Measurements from ENCODE around the gene GGA3. TPM values are rescaled to one million over a fixed set of nuclear protein-coding genes. Genes with fewer than 3 reads are reported as not detected.
"Not testable (repeated sequence)": the region's sequence is repeated elsewhere in the genome, so short reads cannot be mapped to it uniquely, and the experiment has no call there.

The GGA3 gene
- total RNA-seq, 6 experiments from 2014 or later: 12.4 to 18.9 (median 15.8) TPM

GRCh38 chr17:75260641-75261335 is 618 bp downstream of the GGA3 start:
- ATAC-seq (no peak), DNase-seq (no peak)
- Histone ChIP-seq H3K9me3 (no peaks in the 10 kb centered on the region), H3K27ac (peak overlapping the region; percentile 89 to 99 (median 96)), H3K4me1 (peaks cover 2 to 17% (median 4%) of the 10 kb centered on the region in 4 donors), H3K36me3 (peaks cover 0 to 18% (median 4%) of the 10 kb centered on the region in 4 donors), H3K4me3 (peak overlapping the region; percentile 89 to 100 (median 96)), H3K27me3 (no peaks in the 10 kb centered on the region)
- under 1% methylated on average over 17 of the region's 31 CpGs for WGBS (ENCODE audit: insufficient coverage, low coverage, low lambda C conversion rate, missing lambda C conversion rate)
- intact Hi-C loops (cut with DNase I): no loop called here
- TF ChIP-seq, protein P1, sequence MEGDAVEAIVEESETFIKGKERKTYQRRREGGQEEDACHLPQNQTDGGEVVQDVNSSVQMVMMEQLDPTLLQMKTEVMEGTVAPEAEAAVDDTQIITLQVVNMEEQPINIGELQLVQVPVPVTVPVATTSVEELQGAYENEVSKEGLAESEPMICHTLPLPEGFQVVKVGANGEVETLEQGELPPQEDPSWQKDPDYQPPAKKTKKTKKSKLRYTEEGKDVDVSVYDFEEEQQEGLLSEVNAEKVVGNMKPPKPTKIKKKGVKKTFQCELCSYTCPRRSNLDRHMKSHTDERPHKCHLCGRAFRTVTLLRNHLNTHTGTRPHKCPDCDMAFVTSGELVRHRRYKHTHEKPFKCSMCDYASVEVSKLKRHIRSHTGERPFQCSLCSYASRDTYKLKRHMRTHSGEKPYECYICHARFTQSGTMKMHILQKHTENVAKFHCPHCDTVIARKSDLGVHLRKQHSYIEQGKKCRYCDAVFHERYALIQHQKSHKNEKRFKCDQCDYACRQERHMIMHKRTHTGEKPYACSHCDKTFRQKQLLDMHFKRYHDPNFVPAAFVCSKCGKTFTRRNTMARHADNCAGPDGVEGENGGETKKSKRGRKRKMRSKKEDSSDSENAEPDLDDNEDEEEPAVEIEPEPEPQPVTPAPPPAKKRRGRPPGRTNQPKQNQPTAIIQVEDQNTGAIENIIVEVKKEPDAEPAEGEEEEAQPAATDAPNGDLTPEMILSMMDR (IDR thresholded peaks at IDR 0.05): no peak
- no peak for TF ChIP-seq POLR2A (IDR thresholded peaks at IDR 0.05)

GRCh38 chr17:75257228-75257627 is 4.2 kb downstream of the GGA3 start:
- ATAC-seq; DNase-seq; H3K4me3 ChIP-seq; intact Hi-C loops (cut with DNase I); H3K36me3 ChIP-seq; H3K27me3 ChIP-seq; H3K27ac ChIP-seq; H3K9me3 ChIP-seq: not testable (repeated sequence)
- 29% methylated on average over 2 of the region's 2 CpGs for WGBS (ENCODE audit: insufficient coverage, low coverage, low lambda C conversion rate, missing lambda C conversion rate)
- peaks cover 0 to 11% (median 3%) of the 10 kb centered on the region in 4 donors for H3K4me1 ChIP-seq

GRCh38 chr17:75255954-75256698 is 5.3 kb downstream of the GGA3 start:
- H3K4me1 ChIP-seq: peaks cover 0 to 11% (median 2%) of the 10 kb centered on the region in 4 donors

GRCh38 chr17:75252039-75252816 is 9.2 kb downstream of the GGA3 start:
- Histone ChIP-seq H3K27me3 (no peaks in the 10 kb centered on the region), H3K4me1 (no peaks in the 10 kb centered on the region), H3K27ac (no peak overlapping the region), H3K36me3 (no peaks in the 10 kb centered on the region), H3K4me3 (no peak overlapping the region), H3K9me3 (no peaks in the 10 kb centered on the region)
- no peak for ATAC-seq
- WGBS (ENCODE audit: insufficient coverage, low coverage, low lambda C conversion rate, missing lambda C conversion rate): 90% methylated on average over 6 of the region's 8 CpGs
- no peak for DNase-seq
- TF ChIP-seq POLR2A (IDR thresholded peaks at IDR 0.05): no peak
- TF ChIP-seq, protein P1 (IDR thresholded peaks at IDR 0.05): no peak
- intact Hi-C loops (cut with DNase I): no loop called here

More at GRCh38 chr17:75255954-75256698, 5.3 kb downstream of the GGA3 start:
- H3K27ac ChIP-seq; DNase-seq; H3K36me3 ChIP-seq; H3K27me3 ChIP-seq; H3K4me3 ChIP-seq; intact Hi-C loops (cut with DNase I); ATAC-seq; H3K9me3 ChIP-seq: not testable (repeated sequence)
- 70% methylated on average over 4 of the region's 11 CpGs for WGBS (ENCODE audit: insufficient coverage, low coverage, low lambda C conversion rate, missing lambda C conversion rate)

DNA sequence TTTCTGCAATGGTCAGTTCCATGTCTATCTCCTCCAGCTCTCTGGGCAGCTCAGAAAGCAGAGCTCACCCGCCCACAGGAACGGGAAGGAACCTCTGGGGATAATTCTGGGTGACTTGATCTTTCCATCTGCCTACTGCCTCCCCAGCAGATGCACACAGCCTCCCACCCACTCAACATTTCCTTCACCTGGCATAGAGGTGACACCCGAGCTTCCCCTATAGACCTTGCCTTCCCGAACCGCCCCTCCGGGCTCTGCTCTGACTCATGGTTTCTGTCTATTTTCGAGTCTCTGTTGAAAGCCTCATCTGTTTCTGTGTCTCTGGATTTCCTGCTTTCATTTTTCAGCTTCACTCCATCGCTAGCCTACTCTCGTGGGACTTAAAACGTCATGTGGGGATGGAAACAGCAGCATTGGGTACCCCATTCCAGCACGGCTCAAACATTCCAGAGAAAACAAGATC is 11.4 kb downstream of the GGA3 start:
- Histone ChIP-seq H3K4me3 (no peak overlapping the region), H3K27me3 (no peaks in the 10 kb centered on the region)
- peak in 2 of 4 donors; percentile 20 to 33 for ATAC-seq

More for the DNA sequence above, 11.4 kb downstream of the GGA3 start:
- Histone ChIP-seq H3K9me3 (no peaks in the 10 kb centered on the region), H3K36me3 (peaks cover 0 to 13% (median 6%) of the 10 kb centered on the region in 4 donors), H3K27ac (no peak overlapping the region), H3K4me1 (no peaks in the 10 kb centered on the region)
- intact Hi-C loops (cut with DNase I): no loop called here
- no peak for DNase-seq
- TF ChIP-seq, protein P1 (IDR thresholded peaks at IDR 0.05): no peak
- no peak for TF ChIP-seq POLR2A (IDR thresholded peaks at IDR 0.05)
- WGBS (ENCODE audit: insufficient coverage, low coverage, low lambda C conversion rate, missing lambda C conversion rate): 59% methylated on average over 11 of the region's 11 CpGs
